HL-60/S4 treated with retinoic acid at 250 ng/mL for 4 days and 3 days (cell line): ENCODE measurements around the gene TNS3.
"Not testable (repeated sequence)": the region's sequence is repeated elsewhere in the genome, so short reads cannot be mapped to it uniquely, and the experiment has no call there.

Experiments used
- in situ Hi-C: fragments of 300-500 bp; cut with MboI; formaldehyde crosslinking; loops from 2 replicates; pipeline ENCODE4 v1.7.0; 2022; ENCODE audit warnings: low sequenced_read_pairs

TNS3 gene

DNA sequence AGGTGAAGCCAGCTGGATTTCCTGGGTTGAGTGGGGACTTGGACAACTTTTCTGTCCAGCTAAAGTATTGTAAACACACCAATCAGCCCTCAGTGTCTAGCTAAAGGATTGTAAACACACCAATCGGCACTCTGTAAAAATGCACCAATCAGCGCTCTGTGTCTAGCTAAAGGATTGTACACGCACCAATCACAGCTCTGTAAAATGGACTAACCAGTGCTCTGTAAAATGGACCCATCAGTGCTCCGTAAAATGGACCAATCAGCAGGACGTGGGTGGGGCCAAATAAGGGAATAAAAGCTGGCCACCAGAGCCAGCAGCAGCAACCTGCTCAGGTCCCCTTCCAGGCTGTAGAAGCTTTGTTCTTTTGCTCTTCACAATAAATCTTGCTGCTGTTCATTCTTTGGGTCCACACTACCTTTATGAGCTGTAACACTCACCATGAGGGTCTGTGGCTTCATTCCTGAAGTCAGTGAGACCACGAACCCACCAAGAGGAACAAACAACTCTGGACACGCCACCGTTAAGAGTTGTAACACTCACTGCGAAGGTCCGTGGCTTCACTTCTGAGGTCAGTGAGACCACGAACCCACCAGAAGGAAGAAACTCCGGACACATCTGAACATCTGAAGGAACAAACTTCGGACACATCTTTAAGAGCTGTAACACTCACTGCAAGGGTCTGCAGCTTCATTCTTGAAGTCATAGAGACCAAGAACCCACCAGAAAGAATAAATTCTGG, 21.8 kb upstream of the TNS3 start:
- in situ Hi-C loops = not testable (repeated sequence)

DNA sequence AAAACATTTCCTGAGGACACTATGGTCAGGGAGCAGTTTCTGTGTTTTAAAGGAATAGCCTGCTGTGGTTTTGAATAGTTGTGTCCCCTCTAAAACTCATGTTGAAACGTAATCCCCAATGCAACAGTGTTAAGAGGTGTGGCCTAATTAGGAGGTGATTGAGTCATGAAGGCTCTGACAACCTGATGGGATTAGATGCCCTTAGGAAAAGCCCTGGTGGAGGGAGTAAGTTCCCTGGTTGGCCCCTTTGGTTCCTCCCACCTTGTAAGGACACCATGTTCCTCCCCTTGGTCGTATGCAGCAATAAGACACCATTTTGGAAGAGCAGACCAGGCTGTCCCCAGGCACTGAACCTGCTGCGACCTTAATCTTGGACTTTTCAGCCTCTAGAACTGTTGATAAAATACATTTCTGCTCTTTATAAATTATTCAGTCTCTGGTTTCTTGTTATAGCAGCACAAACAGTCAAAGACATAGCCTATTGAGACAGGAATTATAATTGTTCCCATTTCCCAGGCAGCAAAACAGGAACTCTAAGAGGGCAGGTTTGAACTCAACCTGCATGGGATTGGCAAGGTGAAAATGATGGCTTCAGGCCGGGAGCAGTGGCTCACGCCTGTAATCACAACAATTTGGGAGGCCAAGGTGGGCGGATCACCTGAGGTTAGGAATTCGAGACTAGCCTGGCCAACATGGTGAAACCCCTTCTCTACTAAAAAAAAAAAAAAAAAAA, 20.5 kb upstream of the TNS3 start:
- in situ Hi-C loops = no loop called here

DNA sequence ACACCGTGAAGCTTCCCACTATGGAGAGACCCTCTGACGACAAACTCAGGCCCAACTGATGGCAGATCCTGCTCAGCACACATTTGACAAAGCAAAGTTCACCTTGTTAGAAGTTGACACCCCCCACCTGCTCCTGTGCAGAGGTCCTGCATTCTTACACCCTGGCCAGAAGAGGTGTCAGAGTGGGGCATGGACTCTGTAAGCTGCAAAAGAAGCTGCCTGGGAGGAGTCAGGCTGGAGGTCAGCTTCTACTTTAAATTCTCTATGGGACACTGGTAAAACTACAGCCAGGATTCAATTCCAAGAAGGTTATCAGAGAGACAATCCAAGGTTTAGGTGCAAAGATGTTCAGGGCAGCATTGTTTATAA, 20.0 kb upstream of the TNS3 start:
- in situ Hi-C loops = no loop called here

DNA sequence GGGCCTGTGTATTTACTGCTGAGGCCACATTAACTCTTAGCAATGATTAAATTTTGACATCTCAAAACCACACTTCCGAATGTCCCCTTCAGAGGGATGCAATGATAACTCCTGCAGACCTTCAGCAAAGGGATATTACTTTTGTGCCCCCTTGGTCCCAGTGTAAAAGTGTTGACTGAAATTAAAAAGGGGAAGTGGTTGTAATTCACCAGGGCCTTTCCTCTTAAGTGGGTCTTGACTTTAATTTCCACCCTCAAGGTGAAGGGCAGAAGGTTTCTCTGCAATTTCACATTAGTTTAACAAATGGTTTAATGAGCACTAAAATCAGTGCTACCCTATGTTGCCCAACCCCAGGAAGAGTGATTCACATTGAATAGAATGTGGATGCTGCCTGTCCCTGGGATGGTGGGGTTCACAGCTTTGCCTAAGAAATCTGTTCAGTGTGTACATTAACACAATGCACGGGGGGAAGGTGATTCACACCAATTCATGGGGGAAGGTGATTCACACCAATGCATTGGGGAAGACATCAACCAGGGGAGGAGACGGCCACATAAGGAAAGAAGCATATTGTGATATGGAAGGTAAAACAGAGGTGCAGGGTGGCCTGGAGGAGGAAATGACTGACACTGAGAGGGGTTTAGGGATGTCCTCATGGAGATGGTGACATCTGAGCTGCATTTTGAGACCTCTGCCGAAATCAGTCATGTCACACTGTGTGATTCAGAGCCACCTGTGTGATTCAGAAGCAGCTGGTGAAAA, 19.4 kb upstream of the TNS3 start:
- in situ Hi-C loops = no loop called here

DNA sequence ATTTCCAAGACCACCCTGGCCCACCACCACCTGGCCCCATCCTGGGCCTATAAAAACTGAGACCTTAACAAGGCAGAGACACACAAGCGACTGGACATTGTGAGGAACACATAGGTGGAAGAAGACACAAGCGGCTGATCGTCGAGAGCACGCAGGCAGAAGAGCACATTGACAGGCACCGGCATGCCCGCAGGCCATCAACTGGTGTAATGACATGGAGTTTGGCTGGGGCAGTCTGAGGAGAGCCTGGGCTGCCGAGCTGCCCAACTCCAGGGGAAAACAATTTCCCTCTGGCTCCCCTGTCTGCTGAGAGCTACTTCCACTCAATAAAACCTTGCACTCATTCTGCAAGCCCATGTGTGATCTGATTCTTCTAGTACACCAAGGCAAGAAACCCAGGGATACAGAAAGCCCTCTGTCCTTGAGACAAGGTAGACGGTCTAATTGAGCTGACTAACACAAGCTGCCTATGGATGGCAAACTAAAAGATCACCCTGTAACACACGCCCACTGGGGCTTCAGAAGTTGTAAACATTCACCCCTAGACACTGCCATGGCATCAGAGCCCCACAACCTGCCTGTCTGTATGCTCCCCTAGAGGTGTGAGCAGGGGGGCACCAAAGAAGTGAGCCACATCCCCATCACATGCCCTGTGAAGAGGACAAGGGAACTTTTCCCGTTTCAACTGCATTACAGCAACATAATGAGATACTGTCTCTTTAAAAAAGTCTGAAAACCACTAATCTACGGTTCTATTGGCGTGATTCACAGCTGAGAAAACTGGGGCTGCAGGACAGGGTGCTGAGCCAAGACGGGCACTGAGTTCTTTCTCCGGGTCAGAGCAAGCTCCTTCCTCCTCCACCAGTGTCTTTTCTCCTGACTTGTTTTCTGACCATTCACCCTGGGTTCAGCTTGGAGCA, 18.5 kb upstream of the TNS3 start:
- in situ Hi-C loops = no loop called here

DNA sequence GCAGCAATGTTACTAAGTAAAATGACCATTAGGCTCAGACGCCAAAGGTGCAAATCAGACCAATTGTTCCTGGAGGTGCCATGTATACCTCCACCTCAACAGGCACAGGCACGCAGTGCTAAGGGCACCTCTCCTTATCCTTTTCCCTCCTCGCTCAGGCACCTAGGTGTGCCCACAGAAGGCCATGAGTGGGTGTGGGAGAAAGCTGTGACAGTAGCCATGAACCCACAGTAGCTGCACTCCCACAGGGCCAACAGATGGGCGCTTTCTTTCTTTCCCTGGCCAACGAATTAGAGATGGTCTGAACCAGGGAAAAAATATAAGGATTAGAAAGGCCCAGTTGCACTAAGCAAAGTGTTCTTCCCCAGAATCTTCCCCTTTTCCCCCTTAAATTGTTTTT, 15.5 kb upstream of the TNS3 start:
- in situ Hi-C loops = no loop called here

DNA sequence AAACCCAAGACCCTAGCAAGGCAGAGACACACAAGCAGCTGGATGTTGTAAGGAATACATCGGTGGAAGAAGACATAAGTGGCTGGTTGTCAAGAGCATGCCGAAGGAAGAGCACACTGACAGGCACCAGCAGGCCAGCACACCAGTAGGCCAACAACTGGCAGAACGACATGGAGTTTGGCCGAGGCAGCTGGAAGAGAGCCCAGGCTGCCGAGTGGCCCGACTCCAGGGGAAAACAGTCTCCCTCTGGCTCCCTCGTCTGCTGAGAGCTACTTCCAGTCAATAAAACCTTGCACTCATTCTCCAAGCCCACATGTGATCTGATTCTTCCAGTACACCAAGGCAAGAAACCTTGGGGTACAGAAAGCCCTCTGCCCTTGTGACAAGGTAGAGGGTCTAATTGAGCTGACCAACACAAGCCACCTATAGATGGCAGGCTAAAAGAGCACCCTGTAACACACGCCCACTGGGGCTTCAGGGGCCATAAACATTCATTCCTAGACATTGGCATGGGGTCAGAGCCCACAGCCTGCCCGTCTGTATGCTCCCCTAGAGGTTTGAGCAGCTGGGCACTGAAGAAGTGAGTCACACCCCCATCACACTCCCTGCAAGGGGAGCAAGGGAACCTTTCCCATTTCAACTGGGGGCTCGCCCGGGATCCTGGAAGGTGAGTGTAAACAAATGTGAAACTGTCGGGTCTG, 14.7 kb upstream of the TNS3 start:
- in situ Hi-C loops = no loop called here

DNA sequence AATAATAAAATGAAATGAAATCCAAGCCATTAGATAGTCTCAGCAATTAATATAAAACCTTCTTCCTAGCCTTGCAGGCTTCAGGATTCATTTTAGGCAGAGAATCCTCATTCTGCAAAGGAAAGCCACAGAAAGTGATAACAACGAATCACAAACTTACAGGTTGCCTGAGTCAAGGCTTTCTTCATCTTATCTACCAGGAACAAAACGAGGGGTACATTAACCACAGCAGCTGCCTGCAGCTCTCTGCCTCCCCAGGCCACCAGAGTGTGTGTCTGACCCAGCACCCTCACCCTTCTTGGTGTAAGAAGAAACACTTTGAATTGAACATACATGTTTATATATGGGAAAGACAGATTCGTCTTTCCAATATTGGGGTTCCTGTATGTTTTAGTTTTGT, 12.5 kb upstream of the TNS3 start:
- in situ Hi-C loops = no loop called here

DNA sequence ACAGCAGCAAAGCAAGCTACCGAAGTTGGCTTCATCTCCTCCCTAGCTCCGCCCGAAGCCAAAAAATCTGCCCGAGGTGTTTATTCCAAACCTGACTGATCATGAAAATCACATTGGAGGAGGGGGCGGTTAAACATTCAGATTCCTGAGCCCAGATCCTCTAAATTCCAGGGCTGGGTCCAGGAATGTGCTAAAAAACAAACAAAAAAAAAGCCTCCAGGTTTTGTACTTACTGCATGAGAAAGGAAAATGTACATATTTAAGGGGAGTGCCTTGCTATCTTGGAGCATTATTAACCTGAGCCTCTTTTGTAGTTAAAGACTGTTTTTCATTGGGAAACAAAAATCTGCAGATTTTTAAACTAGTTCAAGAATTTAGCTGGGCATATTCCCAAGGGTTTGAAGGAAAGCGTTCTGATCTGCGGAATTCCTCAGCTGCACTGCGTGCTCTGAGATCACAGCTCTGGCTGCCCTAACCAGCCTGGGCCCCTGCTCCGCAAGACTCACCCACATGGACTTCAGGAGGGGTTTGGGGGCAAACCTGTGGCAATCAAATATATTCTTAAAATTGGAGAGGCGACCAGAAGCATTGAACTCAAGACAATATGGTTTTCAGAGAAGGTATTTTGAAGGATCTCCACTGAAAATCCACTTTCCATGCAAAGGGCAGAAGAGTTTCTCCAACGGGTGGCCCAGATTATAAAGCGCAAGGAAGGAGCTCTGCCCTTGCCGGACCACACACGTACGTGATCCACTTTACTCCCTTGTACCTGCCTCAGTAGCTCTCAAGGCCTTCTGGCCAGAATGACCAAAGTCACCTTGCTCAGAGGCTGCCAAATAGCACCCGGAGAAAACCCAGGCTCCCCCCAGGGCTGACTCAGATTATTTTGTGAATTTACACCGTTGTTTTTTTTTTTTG, 10.0 kb upstream of the TNS3 start:
- in situ Hi-C loops = no loop called here

DNA sequence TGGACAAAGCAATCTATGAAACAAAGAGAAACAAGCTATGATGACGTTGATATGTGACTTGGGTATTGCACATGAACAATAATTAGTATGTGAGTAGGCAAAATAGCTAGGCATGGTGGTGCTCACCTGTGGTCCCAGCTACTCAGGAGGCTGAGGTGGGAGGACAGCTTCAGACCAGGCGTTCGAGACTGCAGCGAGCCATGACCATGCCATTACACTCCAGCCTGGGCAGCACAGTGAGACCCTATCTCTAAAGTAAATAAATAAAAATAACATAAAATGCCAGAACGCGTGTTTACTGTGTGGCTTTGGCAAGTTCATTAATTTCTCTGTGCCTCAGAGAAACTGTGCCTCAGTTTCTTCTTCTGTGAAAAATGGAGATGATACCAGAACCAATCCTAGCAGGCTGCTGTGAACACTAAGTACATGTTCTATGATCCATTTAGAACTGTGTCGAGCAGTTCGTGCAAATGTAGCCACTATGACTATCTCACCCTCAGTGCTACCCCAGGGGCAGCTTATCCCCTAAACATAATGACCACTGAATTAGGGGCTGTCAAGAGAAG, 9.3 kb upstream of the TNS3 start:
- in situ Hi-C loops = no loop called here

DNA sequence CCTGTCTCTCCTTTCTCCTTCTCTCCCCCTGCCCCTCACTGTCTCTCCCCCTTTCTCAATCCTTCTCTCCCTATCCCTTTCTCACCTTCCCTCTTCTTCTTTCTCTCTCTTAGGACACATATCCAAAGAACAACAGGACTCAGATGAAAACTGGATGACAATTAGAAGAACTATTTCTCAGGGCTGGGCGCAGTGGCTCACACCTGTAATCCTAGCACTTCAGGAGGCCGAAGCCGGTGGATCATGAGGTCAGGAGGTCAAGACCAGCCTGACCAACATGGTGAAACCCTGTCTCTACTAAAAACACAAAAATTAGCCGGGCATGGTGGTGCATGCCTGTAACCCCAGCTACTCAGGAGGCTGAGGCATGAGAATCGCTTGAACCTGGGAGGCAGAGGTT, 8.3 kb upstream of the TNS3 start:
- in situ Hi-C loops = not testable (repeated sequence)

DNA sequence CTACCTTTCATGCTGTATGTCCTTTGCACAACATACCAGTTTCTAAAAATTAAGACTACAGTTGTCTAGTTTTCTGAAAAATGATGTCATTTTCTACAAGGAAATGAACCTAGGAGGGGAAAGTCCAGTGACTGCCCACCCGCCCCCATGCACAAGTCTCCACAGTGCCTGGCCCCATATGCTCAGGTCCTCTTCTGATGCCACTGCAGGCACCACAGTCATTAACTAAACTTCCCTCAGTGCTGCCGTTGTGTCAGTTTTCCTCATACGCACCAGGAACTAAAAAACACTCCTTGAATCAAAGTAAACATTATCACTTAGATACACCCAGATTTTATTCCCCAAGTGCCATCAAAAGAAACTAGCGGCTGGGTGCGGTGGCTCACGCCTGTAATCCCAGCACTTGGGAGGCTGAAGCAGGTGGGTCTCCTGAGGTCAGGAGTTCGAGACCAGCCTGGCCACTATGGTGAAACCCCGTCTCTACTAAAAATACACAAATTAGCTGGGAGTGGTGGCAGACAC, 6.9 kb upstream of the TNS3 start:
- in situ Hi-C loops = no loop called here

DNA sequence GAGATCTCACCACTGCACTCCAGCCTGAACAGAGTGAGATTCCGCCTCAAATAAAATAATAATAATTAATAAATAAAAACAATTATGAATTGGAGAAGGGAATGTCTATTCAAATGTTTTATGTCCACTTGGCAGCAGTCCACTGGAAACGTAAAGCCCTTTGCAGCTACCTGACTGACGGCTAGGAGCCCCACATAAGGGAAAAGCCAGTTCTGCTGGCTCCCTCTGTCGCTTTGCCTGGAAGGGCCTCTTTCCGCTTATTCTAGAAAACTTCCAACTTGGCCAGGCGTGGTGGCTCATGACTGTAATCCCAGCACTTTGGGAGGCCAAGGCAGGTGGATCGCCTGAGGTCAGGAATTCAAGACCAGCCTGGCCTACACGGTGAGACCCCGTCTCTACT, 6.1 kb upstream of the TNS3 start:
- in situ Hi-C loops = no loop called here

DNA sequence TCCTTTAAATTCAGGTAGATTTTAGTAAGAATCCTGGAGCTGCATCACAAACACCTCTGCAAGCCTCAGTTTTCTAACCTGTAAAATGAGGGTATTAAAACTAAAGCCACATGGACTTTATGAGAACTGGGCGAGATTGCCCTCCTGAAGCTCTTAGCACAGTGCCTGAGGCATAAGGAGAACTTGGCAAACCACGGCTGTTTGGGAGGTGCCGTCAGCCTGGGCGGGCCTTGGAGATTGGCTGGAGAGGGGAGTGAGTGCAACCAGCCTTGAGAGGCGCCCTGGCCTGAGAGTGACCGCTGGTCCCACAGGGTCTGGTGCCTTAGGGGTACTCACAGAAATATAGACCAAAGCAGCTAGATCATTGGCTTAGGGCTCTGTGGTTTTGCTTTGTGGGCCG, 5.4 kb upstream of the TNS3 start:
- in situ Hi-C loops = no loop called here

DNA sequence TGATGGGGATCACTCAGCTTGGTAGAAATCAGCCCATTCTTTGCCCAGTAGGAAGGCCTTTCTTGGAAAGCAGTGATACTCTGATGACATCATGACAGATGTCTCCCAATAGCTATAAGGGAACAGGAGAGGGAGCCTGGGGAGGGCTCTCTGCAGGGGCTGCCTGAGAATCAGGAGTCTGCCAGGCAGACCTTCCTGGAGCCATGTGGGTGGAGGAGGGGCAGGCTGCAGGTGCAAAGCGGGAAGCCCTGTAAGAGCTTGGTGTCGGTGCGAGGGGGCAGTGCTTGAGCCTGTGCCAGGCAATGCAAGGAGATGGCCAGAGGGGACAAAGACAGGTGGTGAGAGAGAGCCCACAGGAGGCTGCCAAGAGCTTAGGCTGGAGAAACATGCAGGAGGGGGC, 5.0 kb upstream of the TNS3 start:
- in situ Hi-C loops = no loop called here

DNA sequence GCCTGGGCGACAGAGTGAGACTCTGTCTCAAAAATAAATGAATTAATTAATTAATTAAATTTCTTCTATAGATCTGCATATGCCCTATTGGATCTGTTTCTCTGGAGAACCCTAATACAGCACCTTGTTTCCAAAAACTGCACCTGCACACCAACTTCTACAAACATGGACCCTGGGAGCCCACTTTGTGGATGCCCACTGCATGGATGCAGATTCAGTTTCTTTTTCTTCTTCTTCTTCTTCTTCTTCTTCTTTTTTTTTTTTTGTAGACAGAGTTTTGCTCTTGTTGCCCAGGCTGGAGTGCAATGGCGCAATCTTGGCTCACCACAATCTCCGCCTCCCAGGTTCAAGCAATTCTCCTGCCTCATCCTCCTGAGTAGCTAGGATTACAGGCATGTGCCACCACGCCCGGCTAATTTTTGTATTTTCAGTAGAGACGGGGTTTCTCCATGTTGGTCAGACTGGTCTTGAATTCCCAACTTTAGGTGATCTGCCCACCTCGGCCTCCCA, 4.3 kb upstream of the TNS3 start:
- in situ Hi-C loops = not testable (repeated sequence)

DNA sequence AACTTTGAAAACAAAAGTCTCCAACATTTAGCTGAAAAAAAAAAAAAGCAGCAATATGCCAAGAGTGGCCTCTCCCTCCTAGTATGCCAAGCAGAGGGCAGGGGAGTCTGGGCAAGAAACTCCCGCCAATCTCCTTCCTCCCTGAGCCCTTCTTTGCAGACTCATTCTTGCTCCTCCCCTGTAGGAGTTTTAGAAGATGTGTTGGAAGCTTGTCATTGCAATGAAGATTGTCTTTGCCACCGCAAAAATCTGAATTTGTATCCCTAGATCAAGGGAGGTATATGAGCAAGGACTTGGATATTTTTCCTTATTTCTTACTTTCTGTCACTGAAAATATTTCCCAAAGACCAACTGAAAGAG, 2.6 kb upstream of the TNS3 start:
- in situ Hi-C loops = no loop called here

DNA sequence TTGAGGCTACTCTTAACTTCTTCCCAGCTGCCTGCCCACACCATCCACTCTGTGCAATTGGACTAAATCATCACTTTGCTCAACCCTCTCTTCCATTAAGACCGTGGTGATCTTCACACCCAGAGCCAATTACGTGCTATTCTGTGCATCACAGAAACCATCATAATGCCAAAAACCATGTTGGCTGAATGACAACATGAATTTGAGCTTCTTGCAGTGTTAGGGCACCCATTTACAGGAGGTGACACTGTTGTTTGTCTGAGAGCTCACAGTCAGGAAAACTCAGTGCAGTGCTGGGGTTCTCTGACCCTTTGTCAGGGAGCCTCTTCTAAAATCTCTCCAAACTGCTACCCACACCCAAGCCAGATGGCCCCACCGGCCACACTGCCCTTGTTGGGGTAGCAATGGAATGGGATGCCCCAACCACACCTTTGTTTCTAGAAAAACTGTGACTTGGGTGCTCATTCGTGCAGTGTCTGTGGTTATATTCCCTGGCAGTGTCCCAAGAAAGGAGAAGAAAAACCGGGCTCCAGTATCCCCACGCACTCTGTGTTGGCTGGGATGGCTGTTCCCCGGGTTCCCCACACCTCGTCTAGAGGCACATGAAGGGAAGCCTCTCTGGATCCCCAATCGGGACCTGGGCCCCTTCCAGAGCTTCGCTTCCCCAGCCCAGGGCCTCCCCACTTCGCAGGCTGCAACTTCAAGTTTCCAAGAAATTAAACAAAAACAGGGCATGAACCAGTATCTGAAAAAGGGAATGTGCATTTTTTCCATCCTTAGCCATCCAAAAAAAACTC, 2.0 kb upstream of the TNS3 start:
- in situ Hi-C loops = no loop called here
